Activated CD4-positive, alpha-beta T cell treated with anti-CD3 and anti-CD28 coated beads for 1 hour (primary cell): ENCODE data around the gene LTBP2.

Source experiments
- DNase-seq: peaks from one replicate; pipeline ENCODE4 v3.0.0-alpha.2; 2020

The LTBP2 gene

GRCh38 chr14:74569806-74570591 is 42.0 kb downstream of the LTBP2 start:
- DNase-seq, result no peak

GRCh38 chr14:74569387-74569786 is 42.6 kb downstream of the LTBP2 start:
- DNase-seq, result no peak

- DNase-seq, result no peak
These were observed 43.1 kb downstream of the LTBP2 start for GRCh38 chr14:74568911-74569310.

GRCh38 chr14:74568380-74568649 is 43.7 kb downstream of the LTBP2 start:
- no peak for DNase-seq

- DNase-seq, result no peak
These were observed 44.2 kb downstream of the LTBP2 start for GRCh38 chr14:74567646-74568379.

GRCh38 chr14:74567219-74567618 is 44.8 kb downstream of the LTBP2 start:
- no peak for DNase-seq

GRCh38 chr14:74566174-74567141 is 45.6 kb downstream of the LTBP2 start:
- DNase-seq, result no peak

- no peak for DNase-seq
These were observed 48.4 kb downstream of the LTBP2 start for GRCh38 chr14:74563586-74564159.

GRCh38 chr14:74563233-74563585 is 48.8 kb downstream of the LTBP2 start:
- DNase-seq, result no peak

- no peak for DNase-seq
These were observed 49.4 kb downstream of the LTBP2 start for GRCh38 chr14:74562515-74563232.

GRCh38 chr14:74558655-74559054 is 53.4 kb downstream of the LTBP2 start:
- DNase-seq, result no peak

GRCh38 chr14:74557691-74558090 is 54.3 kb downstream of the LTBP2 start:
- DNase-seq, result no peak

GRCh38 chr14:74555476-74556050 is 56.5 kb downstream of the LTBP2 start:
- DNase-seq, result no peak

GRCh38 chr14:74554742-74555362 is 57.2 kb downstream of the LTBP2 start:
- DNase-seq, result no peak

- DNase-seq, result no peak
These were observed 59.4 kb downstream of the LTBP2 start for GRCh38 chr14:74552623-74553022.

- DNase-seq, result no peak
These were observed 60.3 kb downstream of the LTBP2 start for GRCh38 chr14:74551431-74552371.

GRCh38 chr14:74551001-74551400 is 61.0 kb downstream of the LTBP2 start:
- no peak for DNase-seq

- no peak for DNase-seq
These were observed 62.0 kb downstream of the LTBP2 start for GRCh38 chr14:74550071-74550470.

- DNase-seq, result no peak
These were observed 62.4 kb downstream of the LTBP2 start for GRCh38 chr14:74549588-74549987.

GRCh38 chr14:74548881-74549280 is 63.2 kb downstream of the LTBP2 start:
- no peak for DNase-seq
